GM19324 (cell line): ENCODE data around the gene NECAB3.

Experiments
- ATAC-seq: cut with Tn5 transposase; IDR thresholded peaks from one replicate; pipeline ENCODE4 v1.9.1; 2021; ENCODE audit warnings: mild to moderate bottlenecking, moderate library complexity; ENCODE audit not compliant: unreplicated experiment, low FRiP score

NECAB3 gene

DNA sequence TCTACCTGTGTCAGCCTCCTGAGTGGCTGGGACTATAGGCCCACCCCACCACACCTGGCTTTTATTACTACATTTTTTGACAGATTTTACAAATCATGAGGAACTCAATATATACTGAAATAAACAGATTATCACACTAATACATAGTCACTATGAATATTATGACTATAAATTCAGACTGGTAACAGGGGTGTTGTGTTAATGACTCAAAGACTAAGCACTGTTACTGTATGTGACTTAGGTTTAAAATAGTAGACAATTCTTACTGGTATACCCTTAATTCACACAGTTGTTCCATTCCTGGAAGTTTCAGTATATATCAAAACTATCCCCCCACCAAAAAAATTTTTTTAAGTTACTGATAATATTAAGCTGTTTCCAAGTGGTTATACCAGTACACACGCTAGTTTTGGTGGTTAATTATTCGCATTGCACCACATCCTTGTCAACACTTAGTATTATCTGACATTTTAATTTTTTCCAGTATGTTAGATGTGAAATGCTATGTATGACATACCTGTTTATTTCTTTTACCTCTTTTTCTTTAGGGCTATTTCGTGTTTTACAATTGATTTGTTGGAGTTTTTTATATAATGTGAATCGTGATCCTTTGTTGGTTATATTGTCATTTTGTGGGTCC lies 46.5 kb downstream of the NECAB3 start:
- no peak for ATAC-seq

DNA sequence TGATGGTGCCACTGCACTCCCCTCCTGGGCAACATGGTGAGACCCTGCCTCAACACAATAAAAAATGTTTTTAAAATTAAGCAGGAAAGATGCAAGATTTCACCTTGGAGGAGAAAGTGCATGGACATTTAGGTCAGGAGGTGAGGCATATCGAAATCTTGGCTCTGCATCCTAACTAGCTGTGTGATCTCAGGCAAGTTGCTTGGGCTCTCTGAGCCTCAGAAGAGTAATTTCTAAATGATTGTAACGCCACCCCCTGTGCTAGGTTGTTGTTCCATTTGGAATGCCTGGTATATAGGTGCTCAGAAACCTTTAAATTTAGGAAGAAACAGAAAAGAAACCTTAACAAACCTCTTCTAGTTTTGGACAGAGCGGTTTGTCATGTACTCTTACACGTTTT lies 48.0 kb downstream of the NECAB3 start:
- ATAC-seq = no peak

DNA sequence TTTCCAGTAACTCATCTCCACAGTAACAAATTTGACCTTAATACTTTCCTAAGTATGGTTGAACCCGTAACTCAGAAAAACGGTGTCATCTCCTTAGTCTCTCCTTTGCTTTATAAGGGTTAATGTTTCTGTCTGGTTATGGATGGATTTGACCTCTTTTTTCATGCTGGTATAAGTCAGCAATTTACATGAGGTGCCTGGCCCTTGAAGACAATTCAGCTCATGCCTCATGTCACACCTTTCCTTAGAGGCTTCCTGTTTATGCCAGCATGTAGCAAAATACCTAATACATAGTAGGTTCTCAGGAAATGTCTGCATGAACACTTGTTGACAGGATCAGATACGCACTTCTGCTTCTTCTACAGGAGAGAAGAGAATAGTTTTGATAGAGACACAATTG lies 49.8 kb downstream of the NECAB3 start:
- ATAC-seq = no peak

DNA sequence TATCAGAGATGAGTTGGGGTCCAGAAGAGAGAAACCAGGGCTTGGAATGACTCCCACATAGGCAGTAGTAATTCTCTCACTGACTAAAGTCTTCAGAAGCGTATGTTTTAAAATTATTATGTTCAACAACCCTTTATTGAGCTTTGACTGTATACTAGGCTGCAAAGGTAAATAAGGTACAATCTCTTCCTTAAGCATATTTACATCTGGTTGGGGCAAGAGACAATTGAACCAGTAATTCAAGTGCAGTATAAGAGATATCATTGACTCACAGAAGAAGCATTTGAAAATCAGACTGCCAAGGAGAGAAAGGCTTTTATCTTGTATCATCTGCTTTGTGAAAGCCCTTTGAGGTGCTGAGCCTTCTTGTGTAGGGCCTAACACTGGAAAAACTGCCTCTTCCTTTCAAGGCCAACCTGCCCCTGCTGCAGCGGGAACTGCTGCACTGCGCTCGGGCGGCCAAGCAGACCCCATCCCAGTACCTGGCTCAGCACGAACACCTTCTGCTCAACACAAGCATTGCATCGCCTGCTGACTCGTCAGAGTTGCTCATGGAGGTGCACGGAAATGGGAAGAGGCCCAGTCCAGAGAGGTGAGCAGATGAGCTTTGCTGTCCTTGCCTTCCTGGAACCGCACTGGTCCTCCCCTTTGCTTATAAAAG lies 51.4 kb downstream of the NECAB3 start:
- no peak for ATAC-seq

DNA sequence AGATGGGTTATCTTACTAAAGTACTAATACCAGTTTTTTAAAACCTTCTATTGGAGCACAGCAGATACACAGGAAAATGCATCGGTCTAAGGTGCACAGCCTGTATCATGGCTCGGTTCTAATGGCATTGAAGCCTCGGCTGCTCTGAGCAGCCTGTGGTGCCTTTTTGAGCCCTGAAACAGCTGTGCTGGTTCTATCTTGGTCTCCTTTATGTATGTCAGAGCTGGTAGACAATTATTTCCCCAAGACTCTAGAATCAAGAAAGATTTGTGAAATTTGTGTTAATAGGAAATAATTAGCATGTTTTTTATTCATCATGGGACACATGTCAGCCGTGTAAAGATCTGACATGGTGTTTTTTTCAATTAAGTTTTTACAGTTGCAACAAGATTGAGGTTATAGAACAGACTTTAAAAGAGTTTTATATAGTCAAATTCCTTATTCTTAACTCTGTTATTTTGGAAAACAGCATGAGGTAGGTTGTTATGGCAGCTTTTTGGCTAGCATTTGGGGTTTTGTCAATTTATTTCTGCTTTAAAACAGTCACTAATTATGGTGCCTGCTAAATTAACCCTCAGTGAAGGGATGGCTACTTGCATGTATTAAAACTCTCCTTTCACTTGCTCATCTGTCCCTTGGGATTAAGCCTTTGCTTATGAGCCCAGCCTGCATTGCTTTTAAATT lies 52.4 kb downstream of the NECAB3 start:
- ATAC-seq = no peak

DNA sequence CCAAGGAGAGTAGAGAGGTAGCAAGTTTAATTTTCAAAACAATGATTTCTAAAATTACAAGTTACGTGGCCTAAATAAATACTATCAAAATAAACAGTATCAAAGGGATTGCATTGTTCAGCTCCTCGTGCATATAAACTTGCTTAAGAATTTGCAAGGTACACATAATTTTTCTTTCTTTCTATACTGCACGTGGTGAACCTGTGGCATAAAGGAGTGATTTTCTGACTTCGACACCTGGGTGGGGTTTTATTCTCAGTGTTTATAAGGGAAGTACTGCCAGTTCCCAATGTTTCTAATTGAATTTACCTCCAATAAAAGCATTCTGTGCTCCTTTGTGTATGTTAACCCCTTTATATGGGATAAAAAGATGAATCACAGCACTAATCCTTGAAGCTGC lies 62.2 kb downstream of the NECAB3 start:
- ATAC-seq = no peak

DNA sequence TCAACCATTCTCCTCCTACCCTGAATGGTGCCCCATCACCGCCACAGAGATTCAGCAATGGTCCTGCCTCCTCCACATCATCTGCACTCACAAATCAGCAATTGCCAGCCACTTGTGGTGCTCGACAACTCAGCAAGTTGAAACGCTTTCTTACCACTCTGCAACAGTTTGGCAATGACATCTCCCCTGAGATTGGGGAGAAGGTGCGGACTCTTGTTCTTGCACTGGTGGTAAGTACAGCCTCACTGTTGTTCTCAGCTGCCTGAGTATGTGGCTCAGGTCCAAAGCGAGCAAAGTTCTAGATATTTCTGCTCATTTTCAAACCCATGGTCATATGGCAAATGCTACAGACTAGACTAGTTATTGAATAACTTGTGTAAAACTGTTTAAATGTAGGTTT lies 63.1 kb downstream of the NECAB3 start:
- ATAC-seq = no peak

DNA sequence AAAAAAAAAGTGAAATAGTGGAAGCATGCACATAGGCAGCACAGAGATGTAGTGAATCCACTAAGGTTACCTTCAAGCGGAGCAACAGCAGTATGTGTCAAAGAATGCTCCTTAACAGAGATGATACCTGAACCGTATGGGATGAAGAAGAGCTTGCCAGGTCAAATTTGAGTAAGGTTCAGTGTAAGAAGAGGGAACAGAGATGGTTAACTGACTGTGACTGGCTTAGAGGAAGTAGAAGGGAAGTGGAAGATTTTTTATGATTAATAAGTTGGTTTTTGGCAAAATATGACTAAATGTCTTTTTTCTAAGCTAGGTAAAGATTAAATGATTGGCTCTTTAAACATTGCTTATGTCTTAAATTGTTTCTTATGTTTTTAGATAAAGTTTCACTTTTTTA lies 64.7 kb downstream of the NECAB3 start:
- no peak for ATAC-seq
